Fibroblast of skin of right quadriceps (primary cell): Measurements from ENCODE around the gene ARFIP1.
A peak's percentile ranks its signal among the peaks of the same experiment; 100 is the strongest.

ENCODE experiments used
- DNase-seq: peaks from one replicate; pipeline ENCODE4 v3.0.0-alpha.2; 2013

The ARFIP1 gene

GRCh38 chr4:152941411-152941810 is 161.7 kb downstream of the ARFIP1 start:
- DNase-seq, result no peak

- no peak for DNase-seq
Observed at GRCh38 chr4:152942346-152942745, 162.6 kb downstream of the ARFIP1 start.

GRCh38 chr4:152943672-152944071 is 163.9 kb downstream of the ARFIP1 start:
- peak; percentile 84 for DNase-seq

GRCh38 chr4:152944666-152945320 is 165.0 kb downstream of the ARFIP1 start:
- DNase-seq, result no peak

GRCh38 chr4:152945639-152946038 is 165.9 kb downstream of the ARFIP1 start:
- no peak for DNase-seq

- no peak for DNase-seq
Observed at GRCh38 chr4:152946446-152946845, 166.7 kb downstream of the ARFIP1 start.

- DNase-seq, result no peak
Observed at GRCh38 chr4:152947311-152947710, 167.6 kb downstream of the ARFIP1 start.

GRCh38 chr4:152949930-152950329 is 170.2 kb downstream of the ARFIP1 start:
- no peak for DNase-seq

- DNase-seq, result no peak
Observed at GRCh38 chr4:152950402-152951274, 170.9 kb downstream of the ARFIP1 start.

GRCh38 chr4:152951348-152951747 is 171.6 kb downstream of the ARFIP1 start:
- DNase-seq, result no peak

- no peak for DNase-seq
Observed at GRCh38 chr4:152953514-152953913, 173.8 kb downstream of the ARFIP1 start.

GRCh38 chr4:152954741-152955140 is 175.0 kb downstream of the ARFIP1 start:
- DNase-seq, result no peak

- no peak for DNase-seq
Observed at GRCh38 chr4:152956147-152956546, 176.4 kb downstream of the ARFIP1 start.

GRCh38 chr4:152956650-152957436 is 177.1 kb downstream of the ARFIP1 start:
- DNase-seq, result no peak

- DNase-seq, result no peak
Observed at GRCh38 chr4:152957437-152958171, 177.8 kb downstream of the ARFIP1 start.

- DNase-seq, result no peak
Observed at GRCh38 chr4:152959080-152959479, 179.3 kb downstream of the ARFIP1 start.

- DNase-seq, result no peak
Observed at GRCh38 chr4:152960082-152960481, 180.3 kb downstream of the ARFIP1 start.

GRCh38 chr4:152961014-152961772 is 181.4 kb downstream of the ARFIP1 start:
- no peak for DNase-seq

- DNase-seq, result no peak
Observed at GRCh38 chr4:152961773-152962115, 182.0 kb downstream of the ARFIP1 start.
